ENCODE results near the gene DNAJC21. TPM values are rescaled to one million over a fixed set of nuclear protein-coding genes. Genes with fewer than 3 reads are reported as not detected.

Gene DNAJC21
- total RNA-seq, 2 experiments from 2014 or later, result 47.9 to 50.4 TPM

DNA sequence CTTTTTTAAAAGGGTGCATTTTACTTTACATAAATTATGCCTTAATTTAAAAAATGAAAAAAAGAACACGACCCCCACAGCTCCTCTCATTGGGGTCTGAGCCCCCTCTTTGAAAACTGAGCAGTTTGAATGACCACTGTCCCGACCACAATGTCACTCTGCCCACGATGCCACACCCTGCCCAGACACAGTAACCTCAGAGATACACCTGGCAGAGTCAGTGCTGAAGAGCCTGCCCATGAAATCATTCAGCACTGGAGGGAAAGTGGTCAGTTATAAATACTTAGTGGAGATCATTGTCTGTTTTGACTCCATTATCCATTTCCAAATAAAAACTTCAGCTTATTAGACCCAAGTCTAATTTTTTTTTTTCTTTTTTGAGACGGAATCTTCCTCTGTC, 49.3 kb downstream of the DNAJC21 start:
- no peak for DNase-seq
- CTCF ChIA-PET, result interaction anchor here (0.6 kb wide), 1 partner anchor 1213 kb away, joined by 4 read pairs; no protein-coding TSS in a partner anchor
- H3K9me3 ChIP-seq (ENCODE audit: control insufficient read depth in 1 of 2, insufficient read depth in 1 of 2, low read length in 2 of 2), result peaks cover 0 to 4% of the 10 kb centered on the region in 2 experiments
- Mint-ChIP-seq H3K4me1 (ENCODE audit: low read depth) (no peaks in the 10 kb centered on the region), H3K27me3 (no peaks in the 10 kb centered on the region), H3K9me3 (peaks cover 2% of the 10 kb centered on the region), H3K27ac (no peak overlapping the region), H3K4me3 (no peak overlapping the region), H3K36me3 (ENCODE audit: low read depth) (no peaks in the 10 kb centered on the region)
- no peaks in the 10 kb centered on the region for H3K27me3 ChIP-seq (ENCODE audit: control insufficient read depth in 1 of 2, insufficient read depth in 2 of 2, low read length in 2 of 2)
- intact Hi-C loops (cut with DNase I, micrococcal nuclease), result no loop called here
- no peak overlapping the region for H3K27ac ChIP-seq (ENCODE audit: low read depth in 1 of 2, low read length in 2 of 2)
- H3K4me1 ChIP-seq (ENCODE audit: insufficient read depth, low read length), result no peaks in the 10 kb centered on the region
- no peak for ATAC-seq (ENCODE audit: poor library complexity)
- TF ChIP-seq CTCF (IDR thresholded peaks at IDR 0.05), result no peak
- POLR2A ChIA-PET, result no interaction called here
- H3K36me3 ChIP-seq (ENCODE audit: insufficient read depth, low read length), result no peaks in the 10 kb centered on the region
- H3K4me3 ChIP-seq (ENCODE audit: low read length), result no peak overlapping the region

- no peak for TF ChIP-seq CTCF (IDR thresholded peaks at IDR 0.05)
- H3K9me3 Mint-ChIP-seq, result peaks cover 11% of the 10 kb centered on the region
- no peaks in the 10 kb centered on the region for H3K4me1 ChIP-seq (ENCODE audit: insufficient read depth, low read length)
- no peak overlapping the region for H3K27ac Mint-ChIP-seq
- no peak overlapping the region for H3K4me3 Mint-ChIP-seq
- H3K36me3 ChIP-seq (ENCODE audit: insufficient read depth, low read length), result no peaks in the 10 kb centered on the region
- no peaks in the 10 kb centered on the region for H3K27me3 ChIP-seq (ENCODE audit: control insufficient read depth in 1 of 2, insufficient read depth in 2 of 2, low read length in 2 of 2)
- H3K36me3 Mint-ChIP-seq (ENCODE audit: low read depth), result no peaks in the 10 kb centered on the region
- DNase-seq (no peak), ATAC-seq (ENCODE audit: poor library complexity) (no peak)
- CTCF ChIA-PET, result no interaction called here
- H3K9me3 ChIP-seq (ENCODE audit: control insufficient read depth in 1 of 2, insufficient read depth in 1 of 2, low read length in 2 of 2), result peaks cover 12 to 18% of the 10 kb centered on the region in 2 experiments
- intact Hi-C loops (cut with DNase I, micrococcal nuclease), result no loop called here
- H3K27me3 Mint-ChIP-seq, result peaks cover 18% of the 10 kb centered on the region
- no peaks in the 10 kb centered on the region for H3K4me1 Mint-ChIP-seq (ENCODE audit: low read depth)
- POLR2A ChIA-PET, result no interaction called here
- no peak overlapping the region for H3K27ac ChIP-seq (ENCODE audit: low read depth in 1 of 2, low read length in 2 of 2)
- H3K4me3 ChIP-seq (ENCODE audit: low read length), result no peak overlapping the region
Observed at GRCh38 chr5:34982823-34983222, 53.5 kb downstream of the DNAJC21 start.

DNA sequence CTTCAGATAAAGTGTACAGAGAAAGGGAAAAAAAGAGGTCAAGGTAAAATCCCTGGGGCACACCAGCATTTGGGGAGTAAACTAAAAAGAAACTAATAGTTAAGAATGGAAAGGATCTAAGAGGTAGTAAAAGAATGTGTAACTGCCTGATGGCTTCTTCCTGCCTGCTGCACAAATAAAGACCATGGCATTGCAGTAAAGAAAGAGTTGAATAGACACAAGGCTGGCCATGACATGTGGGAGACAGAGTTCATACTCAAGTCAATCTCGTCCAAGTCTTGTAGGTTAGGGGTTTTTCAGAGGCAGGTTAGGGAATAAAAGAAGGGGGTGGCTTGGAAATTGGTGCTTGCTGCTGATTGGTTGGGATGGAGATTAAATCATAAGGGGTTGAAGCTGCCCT, 57.6 kb downstream of the DNAJC21 start:
- Histone ChIP-seq H3K9me3 (ENCODE audit: control insufficient read depth in 1 of 2, insufficient read depth in 1 of 2, low read length in 2 of 2) (peaks cover 8 to 18% of the 10 kb centered on the region in 2 experiments), H3K27ac (ENCODE audit: low read depth in 1 of 2, low read length in 2 of 2) (no peak overlapping the region), H3K4me3 (ENCODE audit: low read length) (no peak overlapping the region), H3K4me1 (ENCODE audit: insufficient read depth, low read length) (no peaks in the 10 kb centered on the region), H3K27me3 (ENCODE audit: control insufficient read depth in 1 of 2, insufficient read depth in 2 of 2, low read length in 2 of 2) (peaks cover 0 to 10% of the 10 kb centered on the region in 2 experiments), H3K36me3 (ENCODE audit: insufficient read depth, low read length) (no peaks in the 10 kb centered on the region)
- H3K9me3 Mint-ChIP-seq, result peaks cover 9% of the 10 kb centered on the region
- H3K36me3 Mint-ChIP-seq (ENCODE audit: low read depth), result no peaks in the 10 kb centered on the region
- no peak for ATAC-seq (ENCODE audit: poor library complexity)
- ChIA-PET POLR2A (no interaction called here), CTCF (no interaction called here)
- no peak overlapping the region for H3K27ac Mint-ChIP-seq
- peaks cover 44% of the 10 kb centered on the region for H3K27me3 Mint-ChIP-seq
- TF ChIP-seq CTCF (IDR thresholded peaks at IDR 0.05), result no peak
- H3K4me3 Mint-ChIP-seq, result no peak overlapping the region
- intact Hi-C loops (cut with DNase I, micrococcal nuclease), result no loop called here
- no peak for DNase-seq
- no peaks in the 10 kb centered on the region for H3K4me1 Mint-ChIP-seq (ENCODE audit: low read depth)

Data from CD4-positive, alpha-beta T cell (primary cell).